Measurements from ENCODE around the gene GPC1. TPM values are rescaled to one million over a fixed set of nuclear protein-coding genes. Genes with fewer than 3 reads are reported as not detected.

The GPC1 gene
- total RNA-seq, 1 donor from 2014 or later: 177 TPM

Small RNA genes lying within 50 kb of the gene (microRNA-seq; reads per million reads assigned to microRNA genes)
- 682 reads per million, percentile 70 among the genes with 10 or more reads in this experiment for gene MIR149 (ENCODE audit: borderline number of aligned reads)

Other genes with a start within 250 kb of the GPC1 start
- 5.1 TPM for gene ANKMY1, start 122.3 kb downstream of the GPC1 start, total RNA-seq
- 13.2 TPM for gene DUSP28, start 124.7 kb downstream of the GPC1 start, total RNA-seq
- 105 TPM for gene RNPEPL1, start 132.8 kb downstream of the GPC1 start, total RNA-seq
- 51.2 TPM for gene CAPN10, start 151.1 kb downstream of the GPC1 start, total RNA-seq
- gene GPR35, start 189.8 kb downstream of the GPC1 start, total RNA-seq: 2.1 TPM
- gene AQP12B, start 247.2 kb downstream of the GPC1 start, total RNA-seq: not detected

Measured in left ventricle myocardium superior (tissue), 1 donor.